ENCODE measurements around the gene CLCNKA.

GRCh38 chr1:16063921-16064320 is 42.1 kb downstream of the CLCNKA start:
- no peak for TF ChIP-seq EZH2 (IDR thresholded peaks at IDR 0.05; ENCODE audit: low read depth)
- TF ChIP-seq CTCF (conservative IDR thresholded peaks at IDR 0.05) = no peak
